T-helper 1 cell treated with Interleukin-12 subunit alpha and Interleukin-12 subunit beta and Interleukin-4 antibody, amounts not matched to agents 30 μg/mL and 1 μg/mL, for 36 hours (primary cell): ENCODE data around the gene CSF1R.
"Not testable (repeated sequence)": the region's sequence is repeated elsewhere in the genome, so short reads cannot be mapped to it uniquely, and the experiment has no call there.

ENCODE experiments used
- H3K27ac Mint-ChIP-seq: one replicate; pipeline ENCODE4 v1.8.0; 2021; ENCODE audit warnings: mild to moderate bottlenecking, mixed read lengths
- H3K27me3 Mint-ChIP-seq: one replicate; pipeline ENCODE4 v1.8.0; 2021; ENCODE audit warnings: low read depth, mixed read lengths
- H3K36me3 Mint-ChIP-seq: one replicate; pipeline ENCODE4 v1.8.0; 2021; ENCODE audit warnings: low read depth, mixed read lengths
- H3K4me1 Mint-ChIP-seq: one replicate; pipeline ENCODE4 v1.8.0; 2021; ENCODE audit warnings: low read depth, mixed read lengths
- H3K4me3 Mint-ChIP-seq: one replicate; pipeline ENCODE4 v1.8.0; 2021; ENCODE audit warnings: mild to moderate bottlenecking, moderate library complexity, mixed read lengths
- H3K9me3 Mint-ChIP-seq: one replicate; pipeline ENCODE4 v1.8.0; 2021; ENCODE audit warnings: mixed read lengths

CSF1R gene

GRCh38 chr5:150052226-150052955 lies 34.0 kb downstream of the CSF1R start:
- H3K27ac Mint-ChIP-seq = peak overlapping the region; percentile 15

GRCh38 chr5:150051657-150052195 lies 34.6 kb downstream of the CSF1R start:
- H3K27me3 Mint-ChIP-seq = no peaks in the 10 kb centered on the region
- H3K36me3 Mint-ChIP-seq = peaks cover 29% of the 10 kb centered on the region
- H3K4me3 Mint-ChIP-seq = no peak overlapping the region
- H3K4me1 Mint-ChIP-seq = no peaks in the 10 kb centered on the region
- H3K9me3 Mint-ChIP-seq = no peaks in the 10 kb centered on the region
- no peak overlapping the region for H3K27ac Mint-ChIP-seq

More at GRCh38 chr5:150052226-150052955, 34.0 kb downstream of the CSF1R start:
- no peaks in the 10 kb centered on the region for H3K9me3 Mint-ChIP-seq
- H3K4me3 Mint-ChIP-seq = no peak overlapping the region
- H3K27me3 Mint-ChIP-seq = no peaks in the 10 kb centered on the region
- no peaks in the 10 kb centered on the region for H3K4me1 Mint-ChIP-seq
- peaks cover 29% of the 10 kb centered on the region for H3K36me3 Mint-ChIP-seq

GRCh38 chr5:150050172-150050811 lies 36.1 kb downstream of the CSF1R start:
- not testable (repeated sequence) for H3K27ac Mint-ChIP-seq, H3K4me1 Mint-ChIP-seq, H3K27me3 Mint-ChIP-seq, H3K4me3 Mint-ChIP-seq, H3K9me3 Mint-ChIP-seq
- H3K36me3 Mint-ChIP-seq = peaks cover 34% of the 10 kb centered on the region

- H3K9me3 Mint-ChIP-seq = no peaks in the 10 kb centered on the region
- no peak overlapping the region for H3K4me3 Mint-ChIP-seq
- peaks cover 46% of the 10 kb centered on the region for H3K36me3 Mint-ChIP-seq
- H3K27ac Mint-ChIP-seq = no peak overlapping the region
- peaks cover 15% of the 10 kb centered on the region for H3K4me1 Mint-ChIP-seq
- H3K27me3 Mint-ChIP-seq = no peaks in the 10 kb centered on the region
Measured at GRCh38 chr5:150046031-150046430, 40.3 kb downstream of the CSF1R start.

GRCh38 chr5:150045549-150045948 lies 40.8 kb downstream of the CSF1R start:
- no peaks in the 10 kb centered on the region for H3K27me3 Mint-ChIP-seq
- no peak overlapping the region for H3K4me3 Mint-ChIP-seq
- peaks cover 15% of the 10 kb centered on the region for H3K4me1 Mint-ChIP-seq
- H3K36me3 Mint-ChIP-seq = peaks cover 47% of the 10 kb centered on the region
- H3K27ac Mint-ChIP-seq = no peak overlapping the region
- no peaks in the 10 kb centered on the region for H3K9me3 Mint-ChIP-seq

GRCh38 chr5:150044712-150045111 lies 41.6 kb downstream of the CSF1R start:
- no peak overlapping the region for H3K27ac Mint-ChIP-seq
- no peaks in the 10 kb centered on the region for H3K9me3 Mint-ChIP-seq
- H3K4me1 Mint-ChIP-seq = peaks cover 15% of the 10 kb centered on the region
- no peaks in the 10 kb centered on the region for H3K27me3 Mint-ChIP-seq
- peaks cover 51% of the 10 kb centered on the region for H3K36me3 Mint-ChIP-seq
- H3K4me3 Mint-ChIP-seq = no peak overlapping the region

- H3K27me3 Mint-ChIP-seq = no peaks in the 10 kb centered on the region
- peaks cover 15% of the 10 kb centered on the region for H3K4me1 Mint-ChIP-seq
- peaks cover 51% of the 10 kb centered on the region for H3K36me3 Mint-ChIP-seq
- H3K27ac Mint-ChIP-seq = no peak overlapping the region
- no peaks in the 10 kb centered on the region for H3K9me3 Mint-ChIP-seq
- H3K4me3 Mint-ChIP-seq = no peak overlapping the region
Measured at GRCh38 chr5:150044329-150044681, 42.0 kb downstream of the CSF1R start.

- no peaks in the 10 kb centered on the region for H3K9me3 Mint-ChIP-seq
- H3K4me3 Mint-ChIP-seq = no peak overlapping the region
- peak overlapping the region; percentile 50 for H3K27ac Mint-ChIP-seq
- H3K27me3 Mint-ChIP-seq = no peaks in the 10 kb centered on the region
- H3K4me1 Mint-ChIP-seq = peaks cover 15% of the 10 kb centered on the region
- peaks cover 49% of the 10 kb centered on the region for H3K36me3 Mint-ChIP-seq
Measured at GRCh38 chr5:150043657-150044328, 42.6 kb downstream of the CSF1R start.

- no peaks in the 10 kb centered on the region for H3K9me3 Mint-ChIP-seq
- peaks cover 51% of the 10 kb centered on the region for H3K36me3 Mint-ChIP-seq
- no peak overlapping the region for H3K27ac Mint-ChIP-seq
- peaks cover 15% of the 10 kb centered on the region for H3K4me1 Mint-ChIP-seq
- H3K4me3 Mint-ChIP-seq = no peak overlapping the region
- H3K27me3 Mint-ChIP-seq = no peaks in the 10 kb centered on the region
Measured at GRCh38 chr5:150042459-150042858, 43.9 kb downstream of the CSF1R start.

GRCh38 chr5:150038547-150038946 lies 47.8 kb downstream of the CSF1R start:
- peaks cover 8% of the 10 kb centered on the region for H3K4me1 Mint-ChIP-seq
- no peak overlapping the region for H3K4me3 Mint-ChIP-seq
- H3K27me3 Mint-ChIP-seq = no peaks in the 10 kb centered on the region
- no peaks in the 10 kb centered on the region for H3K9me3 Mint-ChIP-seq
- peak overlapping the region; percentile 42 for H3K27ac Mint-ChIP-seq
- H3K36me3 Mint-ChIP-seq = peaks cover 64% of the 10 kb centered on the region

GRCh38 chr5:150036513-150036912 lies 49.8 kb downstream of the CSF1R start:
- no peaks in the 10 kb centered on the region for H3K9me3 Mint-ChIP-seq
- no peak overlapping the region for H3K4me3 Mint-ChIP-seq
- peaks cover 66% of the 10 kb centered on the region for H3K36me3 Mint-ChIP-seq
- H3K27me3 Mint-ChIP-seq = no peaks in the 10 kb centered on the region
- no peaks in the 10 kb centered on the region for H3K4me1 Mint-ChIP-seq
- H3K27ac Mint-ChIP-seq = no peak overlapping the region

- H3K4me3 Mint-ChIP-seq = no peak overlapping the region
- no peaks in the 10 kb centered on the region for H3K4me1 Mint-ChIP-seq
- H3K36me3 Mint-ChIP-seq = peaks cover 64% of the 10 kb centered on the region
- no peaks in the 10 kb centered on the region for H3K9me3 Mint-ChIP-seq
- H3K27ac Mint-ChIP-seq = no peak overlapping the region
- H3K27me3 Mint-ChIP-seq = no peaks in the 10 kb centered on the region
Measured at GRCh38 chr5:150035139-150035895, 51.0 kb downstream of the CSF1R start.

- Mint-ChIP-seq H3K27me3 (no peaks in the 10 kb centered on the region), H3K4me3 (no peak overlapping the region), H3K27ac (no peak overlapping the region), H3K9me3 (no peaks in the 10 kb centered on the region), H3K36me3 (peaks cover 62% of the 10 kb centered on the region), H3K4me1 (no peaks in the 10 kb centered on the region)
Measured at GRCh38 chr5:150034662-150035061, 51.7 kb downstream of the CSF1R start.

GRCh38 chr5:150033334-150033733 lies 53.0 kb downstream of the CSF1R start:
- H3K4me3 Mint-ChIP-seq = no peak overlapping the region
- H3K4me1 Mint-ChIP-seq = no peaks in the 10 kb centered on the region
- no peaks in the 10 kb centered on the region for H3K9me3 Mint-ChIP-seq
- H3K36me3 Mint-ChIP-seq = peaks cover 54% of the 10 kb centered on the region
- no peaks in the 10 kb centered on the region for H3K27me3 Mint-ChIP-seq
- no peak overlapping the region for H3K27ac Mint-ChIP-seq
